Measurements from ENCODE around the gene BMPR1A.

BMPR1A gene

GRCh38 chr10:86742230-86742629, 14.2 kb upstream of the BMPR1A start:
- POLR2A ChIA-PET, result no interaction called here
- CTCF ChIA-PET, result interaction anchor here (1.0 kb wide), 1 partner anchor 28 kb away, joined by 5 read pairs; no protein-coding TSS in a partner anchor
- WGBS (ENCODE audit: insufficient coverage), result no CpG with 5 or more reads among the region's 1 CpG

GRCh38 chr10:86744067-86744725, 12.2 kb upstream of the BMPR1A start:
- peaks cover 0 to 7% (median 1%) of the 10 kb centered on the region in 4 experiments for H3K4me1 ChIP-seq (ENCODE audit: control extremely low read depth in 1 of 4, control insufficient read depth in 4 of 4, insufficient read depth in 4 of 4, low read length in 3 of 4)
- peaks cover 5 to 28% (median 10%) of the 10 kb centered on the region in 5 experiments for H3K27me3 ChIP-seq (replicated peaks in 2 of 5; ENCODE audit: control insufficient read depth in 4 of 5, insufficient read depth in 5 of 5, low read length in 4 of 5)
- H3K27ac ChIP-seq (ENCODE audit: insufficient read depth in 1 of 2, low read depth in 1 of 2, low read length in 2 of 2, poor library complexity in 1 of 2, severe bottlenecking in 2 of 2), result no peak overlapping the region
- no peaks in the 10 kb centered on the region for H3K36me3 ChIP-seq (ENCODE audit: control insufficient read depth in 4 of 4, insufficient read depth in 4 of 4, low read length in 3 of 4)
- ChIA-PET CTCF (no interaction called here), POLR2A (no interaction called here)
- WGBS (ENCODE audit: insufficient coverage), result 82% methylated on average over 5 of the region's 7 CpGs
- no peak for DNase-seq
- no peak overlapping the region for H3K4me3 ChIP-seq (ENCODE audit: control insufficient read depth in 1 of 7, extremely low read depth in 1 of 7, insufficient read depth in 4 of 7, low read depth in 2 of 7, low read length in 6 of 7)
- no peaks in the 10 kb centered on the region for H3K9me3 ChIP-seq (ENCODE audit: control extremely low read depth in 1 of 5, control insufficient read depth in 4 of 5, insufficient read depth in 2 of 5, low read depth in 1 of 5, low read length in 4 of 5)

More at GRCh38 chr10:86742230-86742629, 14.2 kb upstream of the BMPR1A start:
- Histone ChIP-seq H3K36me3 (ENCODE audit: control insufficient read depth in 4 of 4, insufficient read depth in 4 of 4, low read length in 3 of 4) (no peaks in the 10 kb centered on the region), H3K9me3 (ENCODE audit: control extremely low read depth in 1 of 5, control insufficient read depth in 4 of 5, insufficient read depth in 2 of 5, low read depth in 1 of 5, low read length in 4 of 5) (no peaks in the 10 kb centered on the region), H3K27me3 (replicated peaks in 2 of 5; ENCODE audit: control insufficient read depth in 4 of 5, insufficient read depth in 5 of 5, low read length in 4 of 5) (peaks cover 3 to 30% (median 10%) of the 10 kb centered on the region in 5 experiments), H3K4me1 (ENCODE audit: control extremely low read depth in 1 of 4, control insufficient read depth in 4 of 4, insufficient read depth in 4 of 4, low read length in 3 of 4) (peaks cover 0 to under 1% (median 0%) of the 10 kb centered on the region in 4 experiments), H3K27ac (ENCODE audit: insufficient read depth in 1 of 2, low read depth in 1 of 2, low read length in 2 of 2, poor library complexity in 1 of 2, severe bottlenecking in 2 of 2) (no peak overlapping the region), H3K4me3 (ENCODE audit: control insufficient read depth in 1 of 7, extremely low read depth in 1 of 7, insufficient read depth in 4 of 7, low read depth in 2 of 7, low read length in 6 of 7) (no peak overlapping the region)
- DNase-seq, result no peak

- H3K4me3 ChIP-seq (ENCODE audit: control insufficient read depth in 1 of 7, extremely low read depth in 1 of 7, insufficient read depth in 4 of 7, low read depth in 2 of 7, low read length in 6 of 7), result no peak overlapping the region
- peaks cover 0 to 12% (median 1%) of the 10 kb centered on the region in 4 experiments for H3K4me1 ChIP-seq (ENCODE audit: control extremely low read depth in 1 of 4, control insufficient read depth in 4 of 4, insufficient read depth in 4 of 4, low read length in 3 of 4)
- H3K36me3 ChIP-seq (ENCODE audit: control insufficient read depth in 4 of 4, insufficient read depth in 4 of 4, low read length in 3 of 4), result no peaks in the 10 kb centered on the region
- H3K27me3 ChIP-seq (replicated peaks in 2 of 5; ENCODE audit: control insufficient read depth in 4 of 5, insufficient read depth in 5 of 5, low read length in 4 of 5), result peaks cover 9 to 33% (median 12%) of the 10 kb centered on the region in 5 experiments
- CTCF ChIA-PET, result no interaction called here
- POLR2A ChIA-PET, result no interaction called here
- H3K9me3 ChIP-seq (ENCODE audit: control extremely low read depth in 1 of 5, control insufficient read depth in 4 of 5, insufficient read depth in 2 of 5, low read depth in 1 of 5, low read length in 4 of 5), result no peaks in the 10 kb centered on the region
- H3K27ac ChIP-seq (ENCODE audit: insufficient read depth in 1 of 2, low read depth in 1 of 2, low read length in 2 of 2, poor library complexity in 1 of 2, severe bottlenecking in 2 of 2), result no peak overlapping the region
- peak in 2 of 3 donors; percentile 41 to 57 for DNase-seq
- 0% methylated on average over 2 of the region's 7 CpGs for WGBS (ENCODE audit: insufficient coverage)
These were observed 8.4 kb upstream of the BMPR1A start for GRCh38 chr10:86747796-86748581.

- POLR2A ChIA-PET, result no interaction called here
- DNase-seq, result no peak
- H3K27me3 ChIP-seq (replicated peaks in 2 of 5; ENCODE audit: control insufficient read depth in 4 of 5, insufficient read depth in 5 of 5, low read length in 4 of 5), result peaks cover 10 to 35% (median 16%) of the 10 kb centered on the region in 5 experiments
- H3K9me3 ChIP-seq (ENCODE audit: control extremely low read depth in 1 of 5, control insufficient read depth in 4 of 5, insufficient read depth in 2 of 5, low read depth in 1 of 5, low read length in 4 of 5), result no peaks in the 10 kb centered on the region
- peaks cover 0 to 12% (median 1%) of the 10 kb centered on the region in 4 experiments for H3K4me1 ChIP-seq (ENCODE audit: control extremely low read depth in 1 of 4, control insufficient read depth in 4 of 4, insufficient read depth in 4 of 4, low read length in 3 of 4)
- no peak overlapping the region for H3K4me3 ChIP-seq (ENCODE audit: control insufficient read depth in 1 of 7, extremely low read depth in 1 of 7, insufficient read depth in 4 of 7, low read depth in 2 of 7, low read length in 6 of 7)
- H3K36me3 ChIP-seq (ENCODE audit: control insufficient read depth in 4 of 4, insufficient read depth in 4 of 4, low read length in 3 of 4), result no peaks in the 10 kb centered on the region
- CTCF ChIA-PET, result interaction anchor here (1.1 kb wide), 1 partner anchor 10 kb away, joined by 3 read pairs; no protein-coding TSS in a partner anchor
- no peak overlapping the region for H3K27ac ChIP-seq (ENCODE audit: insufficient read depth in 1 of 2, low read depth in 1 of 2, low read length in 2 of 2, poor library complexity in 1 of 2, severe bottlenecking in 2 of 2)
- WGBS (ENCODE audit: insufficient coverage), result 93% methylated on average over 6 of the region's 9 CpGs
These were observed 6.6 kb upstream of the BMPR1A start for GRCh38 chr10:86749854-86750253.

- Histone ChIP-seq H3K27ac (ENCODE audit: insufficient read depth in 1 of 2, low read depth in 1 of 2, low read length in 2 of 2, poor library complexity in 1 of 2, severe bottlenecking in 2 of 2) (no peak overlapping the region), H3K9me3 (ENCODE audit: control extremely low read depth in 1 of 5, control insufficient read depth in 4 of 5, insufficient read depth in 2 of 5, low read depth in 1 of 5, low read length in 4 of 5) (no peaks in the 10 kb centered on the region), H3K36me3 (ENCODE audit: control insufficient read depth in 4 of 4, insufficient read depth in 4 of 4, low read length in 3 of 4) (no peaks in the 10 kb centered on the region), H3K27me3 (replicated peaks in 2 of 5; ENCODE audit: control insufficient read depth in 4 of 5, insufficient read depth in 5 of 5, low read length in 4 of 5) (peaks cover 10 to 38% (median 22%) of the 10 kb centered on the region in 5 experiments), H3K4me1 (ENCODE audit: control extremely low read depth in 1 of 4, control insufficient read depth in 4 of 4, insufficient read depth in 4 of 4, low read length in 3 of 4) (peaks cover 0 to 20% (median 10%) of the 10 kb centered on the region in 4 experiments), H3K4me3 (ENCODE audit: control insufficient read depth in 1 of 7, extremely low read depth in 1 of 7, insufficient read depth in 4 of 7, low read depth in 2 of 7, low read length in 6 of 7) (no peak overlapping the region)
- no peak for DNase-seq
- POLR2A ChIA-PET, result no interaction called here
- CTCF ChIA-PET, result interaction anchor here (1.4 kb wide), 1 partner anchor 61 kb away, joined by 4 read pairs; no protein-coding TSS in a partner anchor
- 98% methylated on average over 14 of the region's 17 CpGs for WGBS (ENCODE audit: insufficient coverage)
These were observed 4.9 kb upstream of the BMPR1A start for GRCh38 chr10:86751477-86751876.

- 100% methylated on average over 3 of the region's 4 CpGs for WGBS (ENCODE audit: insufficient coverage)
- Histone ChIP-seq H3K9me3 (ENCODE audit: control extremely low read depth in 1 of 5, control insufficient read depth in 4 of 5, insufficient read depth in 2 of 5, low read depth in 1 of 5, low read length in 4 of 5) (no peaks in the 10 kb centered on the region), H3K27me3 (replicated peaks in 2 of 5; ENCODE audit: control insufficient read depth in 4 of 5, insufficient read depth in 5 of 5, low read length in 4 of 5) (peaks cover 10 to 46% (median 22%) of the 10 kb centered on the region in 5 experiments), H3K36me3 (ENCODE audit: control insufficient read depth in 4 of 4, insufficient read depth in 4 of 4, low read length in 3 of 4) (no peaks in the 10 kb centered on the region), H3K4me1 (ENCODE audit: control extremely low read depth in 1 of 4, control insufficient read depth in 4 of 4, insufficient read depth in 4 of 4, low read length in 3 of 4) (peaks cover 0 to 27% (median 16%) of the 10 kb centered on the region in 4 experiments), H3K4me3 (ENCODE audit: control insufficient read depth in 1 of 7, extremely low read depth in 1 of 7, insufficient read depth in 4 of 7, low read depth in 2 of 7, low read length in 6 of 7) (no peak overlapping the region), H3K27ac (ENCODE audit: insufficient read depth in 1 of 2, low read depth in 1 of 2, low read length in 2 of 2, poor library complexity in 1 of 2, severe bottlenecking in 2 of 2) (no peak overlapping the region)
- DNase-seq, result no peak
- ChIA-PET CTCF (interaction anchor here (0.6 to 1.0 kb wide), 2 partner anchors 19 to 25 kb away, joined by 3 to 4 read pairs; no protein-coding TSS in a partner anchor), POLR2A (no interaction called here)
These were observed 4.1 kb upstream of the BMPR1A start for GRCh38 chr10:86752311-86752710.

Data from common myeloid progenitor, CD34-positive (primary cell).